GM12878 (cell line): ENCODE data around the gene TBC1D5. TPM values are rescaled to one million over a fixed set of nuclear protein-coding genes. Genes with fewer than 3 reads are reported as not detected.
"Not testable (repeated sequence)": the region's sequence is repeated elsewhere in the genome, so short reads cannot be mapped to it uniquely, and the experiment has no call there.

Experiments used
- ATAC-seq: fragments of 200-7000 bp; cut with Tn5 transposase; 3 replicates; pipeline ENCODE4 v1.9.1; 2020; ENCODE audit warnings: mild to moderate bottlenecking, moderate library complexity
- BruUV-seq: library from RNA; stranded (reverse); fragments of 400-500 nt; replicated peaks from 2 replicates; lab custom pipeline; 2021; lab: Mats Ljungman, UMichigan
- CTCF ChIA-PET: fragments of 300-600 bp; sonication (Branson Sonifier 250); formaldehyde crosslinking; extraction: SDS; loops from one replicate; lab custom pipeline; 2021; ENCODE audit warnings: inconsistent platforms; lab: Yijun Ruan, JAX
- POLR2A ChIA-PET: fragments of 350-600 bp; formaldehyde crosslinking; extraction: SDS; loops from one replicate; lab custom pipeline; 2021; ENCODE audit warnings: inconsistent platforms; lab: Charles Lee
- RAD21 ChIA-PET: fragments of 300-600 bp; sonication (Branson Sonifier 250); formaldehyde crosslinking; loops from one replicate; lab custom pipeline; 2023; ENCODE audit warnings: antibody characterized with exemption; ENCODE audit not compliant: unreplicated experiment; lab: Charles Lee
- SMC1A ChIA-PET: fragments of 300-600 bp; sonication (Branson Sonifier 250); formaldehyde crosslinking; loops from one replicate; lab custom pipeline; 2023; ENCODE audit not compliant: unreplicated experiment, uncharacterized antibody; lab: Charles Lee
- DNase-seq: peaks from one replicate; pipeline ENCODE4 v3.0.0-alpha.2; 2011; ENCODE audit warnings: low read depth, low spot score
- FAIRE-seq: peaks from 3 replicates; lab custom pipeline; 2011; peaks lifted over from hg19 to GRCh38; lab: Jason Lieb, UNC
- H2AFZ ChIP-seq: 2 replicates; pipeline ENCODE4 v1.6.0; 2011; ENCODE audit warnings: low read depth, low read length, control low read depth; ENCODE audit not compliant: control insufficient read depth
- H3K27ac ChIP-seq: 2 replicates; pipeline ENCODE4 v1.5.1; 2011; ENCODE audit warnings: control low read depth; ENCODE audit not compliant: control insufficient read depth, insufficient read depth
- H3K27me3 ChIP-seq, 2 experiments: replicated peaks in 1 of 2; 2 replicates each; pipeline versions ENCODE4 v1.6.0 to v1.6.1; 2011; ENCODE audit warnings: low read length in 1 of 2; ENCODE audit not compliant: control insufficient read depth in 2 of 2, insufficient read depth in 2 of 2
- H3K36me3 ChIP-seq, 2 experiments: 2 replicates each; pipeline ENCODE4 v1.5.1; 2011; ENCODE audit warnings: low read length in 1 of 2; ENCODE audit not compliant: control insufficient read depth in 2 of 2, insufficient read depth in 2 of 2
- H3K4me1 ChIP-seq: 2 replicates; pipeline ENCODE4 v1.6.1; 2011; ENCODE audit warnings: mild to moderate bottlenecking, low read length, moderate library complexity, mixed read lengths; ENCODE audit not compliant: control insufficient read depth, insufficient read depth
- H3K4me2 ChIP-seq: 2 replicates; pipeline ENCODE4 v1.6.0; 2011; ENCODE audit warnings: control low read depth; ENCODE audit not compliant: control insufficient read depth, insufficient read depth
- H3K4me3 ChIP-seq: fragments of 200-600 bp; sonication (generic); 2 replicates; pipeline ENCODE4 v1.5.1; 2016
- H3K79me2 ChIP-seq: 2 replicates; pipeline ENCODE4 v1.6.0; 2011; ENCODE audit warnings: low read length; ENCODE audit not compliant: control insufficient read depth, insufficient read depth
- H3K9ac ChIP-seq: 2 replicates; pipeline ENCODE4 v1.8.0; 2011; ENCODE audit warnings: low read length, control low read depth, mixed read lengths; ENCODE audit not compliant: control insufficient read depth, insufficient read depth
- H3K9me3 ChIP-seq: replicated peaks from 3 replicates; pipeline ENCODE4 v1.5.1; 2011; ENCODE audit warnings: mild to moderate bottlenecking, low read length; ENCODE audit not compliant: control insufficient read depth, insufficient read depth
- H4K20me1 ChIP-seq: 2 replicates; pipeline ENCODE4 v1.6.0; 2011; ENCODE audit not compliant: control insufficient read depth, insufficient read depth
- IRF4 ChIP-seq: IDR thresholded peaks from 2 replicates; pipeline ENCODE4 v1.6.1; 2011; ENCODE audit warnings: low read depth, low read length
- KDM1A ChIP-seq: fragments of 200-600 bp; sonication (generic); IDR thresholded peaks from 2 replicates; pipeline ENCODE4 v1.6.1; 2016; ENCODE audit warnings: borderline replicate concordance
- NFYB ChIP-seq: IDR thresholded peaks from 2 replicates; pipeline ENCODE4 v1.6.1; 2011; ENCODE audit warnings: low read depth, mild to moderate bottlenecking, low read length, improper control_type of control experiment, moderate library complexity; ENCODE audit not compliant: insufficient read depth
- POLR2AphosphoS5 ChIP-seq: IDR thresholded peaks from 2 replicates; pipeline ENCODE4 v1.6.1; 2011; ENCODE audit warnings: mild to moderate bottlenecking, low read length, inconsistent platforms
- RUNX3 ChIP-seq: IDR thresholded peaks from 2 replicates; pipeline ENCODE4 v1.6.1; 2012; ENCODE audit warnings: low read length, inconsistent platforms
- SREBF2 ChIP-seq: IDR thresholded peaks from 2 replicates; pipeline ENCODE4 v1.6.1; 2012; ENCODE audit warnings: mild to moderate bottlenecking, low read length
- WGBS: methylation state at CpG from one replicate; pipeline ENCODE4 v1.1.6; 2016; ENCODE audit warnings: low lambda C conversion rate; ENCODE audit not compliant: insufficient replicate concordance, insufficient coverage; ENCODE audit errors: missing lambda C conversion rate; 5-methylcytosine and 5-hydroxymethylcytosine counted together
- in situ Hi-C: fragments of 300-500 bp; cut with MboI; formaldehyde crosslinking; loops from 9 replicates; pipeline ENCODE4 v1.14.3; 2018; ENCODE audit warnings: mixed read lengths
- intact Hi-C: fragments of 100-400 bp; cut with micrococcal nuclease; formaldehyde crosslinking; loops from one replicate; pipeline ENCODE4 v1.14.2; 2022; ENCODE audit not compliant: unreplicated experiment
- polyA plus RNA-seq, 11 experiments: library from polyadenylated mRNA; depleted of rRNA in 4 of 11; unstranded in 6 of 11; stranded (reverse) in 5 of 11; fragments of >200 nt; fragmentation: Nextera tagmentation in 4 of 11; fragmentation: Illumina TruSeq in 1 of 11; extraction: Ambion mirVana in 4 of 11; extraction: Trizol in 1 of 11; gene quantifications; 1 replicate in 1 of 11; 2 replicates in 10 of 11; pipeline versions ENCODE4 v1.2.1 to v1.2.3, GENCODE V29; 2011 to 2016; ENCODE audit warnings: inconsistent platforms in 2 of 11, missing spikeins in 2 of 11, low read depth in 1 of 11
- total RNA-seq, 4 experiments: library from RNA; depleted of rRNA in 3 of 4; stranded (reverse); fragments of >200 nt in 3 of 4; fragmentation: Illumina TruSeq in 1 of 4; extraction: Trizol in 1 of 4; gene quantifications; 2 replicates each; pipeline versions ENCODE4 v1.2.1 to v1.2.3, GENCODE V29; 2013 to 2021
- TF ChIP-seq, protein P1 (sequence below): fragments of 450-650 bp; formaldehyde crosslinking; IDR thresholded peaks from 2 replicates; pipeline ENCODE4 v1.4.0; 2020; ENCODE audit warnings: mild to moderate bottlenecking, moderate library complexity
- TF ChIP-seq, protein P2 (sequence below): fragments of 150-350 bp; IDR thresholded peaks from 2 replicates; pipeline ENCODE4 v1.6.1; 2016; ENCODE audit warnings: low read depth, low read length

The TBC1D5 gene
- total and polyA plus RNA-seq, 10 of the 15 experiments (the other 5 are each of a cell fraction or from before 2014, with no cell fraction given), result 5.5 to 61.0 (median 43.8) TPM

DNA sequence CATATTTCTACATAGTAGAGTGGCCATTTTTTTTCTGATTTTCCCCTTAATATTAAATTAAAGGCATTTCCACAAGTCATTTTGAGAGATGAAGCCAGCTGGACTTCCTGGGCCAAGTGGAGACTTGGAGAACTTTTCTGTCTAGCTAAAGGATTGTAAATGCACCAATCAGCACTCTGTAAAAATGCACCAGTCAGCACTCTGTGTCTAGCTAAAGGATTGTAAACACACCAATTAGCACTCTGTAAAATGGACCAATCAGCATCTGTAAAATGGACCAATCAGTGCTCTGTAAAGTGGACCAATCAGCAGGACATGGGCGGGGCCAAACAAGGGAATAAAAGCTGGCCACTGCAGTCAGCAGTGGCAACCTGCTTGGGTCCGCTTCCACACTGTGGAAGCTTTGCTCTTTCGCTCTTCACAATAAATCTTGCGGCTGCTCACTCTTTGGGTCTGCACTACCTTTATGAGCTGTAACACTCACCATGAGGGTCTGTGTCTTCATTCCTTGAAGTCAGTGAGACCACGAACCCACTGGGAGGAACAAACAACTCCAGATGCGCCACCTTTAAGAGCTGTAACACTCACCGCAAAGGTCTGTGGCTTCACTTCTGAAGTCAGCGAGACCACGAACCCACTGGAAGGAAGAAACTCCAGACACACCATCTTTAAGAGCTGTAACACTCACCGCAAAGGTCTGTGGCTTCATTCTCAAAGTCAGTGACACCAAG lies 31.9 kb upstream of the TBC1D5 start:
- H3K9me3 ChIP-seq, H4K20me1 ChIP-seq, H3K9ac ChIP-seq, H3K27ac ChIP-seq, H3K36me3 ChIP-seq, ATAC-seq, H3K4me1 ChIP-seq, intact Hi-C loops, H3K27me3 ChIP-seq, in situ Hi-C loops, FAIRE-seq, H3K79me2 ChIP-seq, BruUV-seq, DNase-seq: not testable (repeated sequence)
- peak overlapping the region; percentile 37; the same call in 1 of the 2 replicates for H3K4me3 ChIP-seq
- CTCF ChIA-PET, result interaction anchor here (1.1 to 1.6 kb wide), 2 partner anchors 13 to 129 kb away, joined by 3 to 5 read pairs; no protein-coding TSS in a partner anchor
- H3K4me2 ChIP-seq, result peak overlapping the region; percentile 64
- peak overlapping the region; percentile 55 for H2AFZ ChIP-seq
- WGBS, result 57% methylated on average over 10 of the region's 10 CpGs
- SMC1A ChIA-PET, result interaction anchor here (0.6 to 1.9 kb wide), 4 partner anchors 27 to 965 kb away, joined by 3 to 5 read pairs (median 4); no protein-coding TSS in a partner anchor
- RAD21 ChIA-PET, result interaction anchor here (0.9 kb wide), 1 partner anchor 28 kb away, joined by 3 read pairs; no protein-coding TSS in a partner anchor
- POLR2A ChIA-PET, result interaction anchor here (0.6 kb wide), 2 partner anchors 12 to 63 kb away, joined by 3 to 4 read pairs; no protein-coding TSS in a partner anchor
- TF ChIP-seq RUNX3, result peak; percentile 75
- TF ChIP-seq NFYB, result peak; percentile 47; the same call in 1 of the 2 replicates

DNA sequence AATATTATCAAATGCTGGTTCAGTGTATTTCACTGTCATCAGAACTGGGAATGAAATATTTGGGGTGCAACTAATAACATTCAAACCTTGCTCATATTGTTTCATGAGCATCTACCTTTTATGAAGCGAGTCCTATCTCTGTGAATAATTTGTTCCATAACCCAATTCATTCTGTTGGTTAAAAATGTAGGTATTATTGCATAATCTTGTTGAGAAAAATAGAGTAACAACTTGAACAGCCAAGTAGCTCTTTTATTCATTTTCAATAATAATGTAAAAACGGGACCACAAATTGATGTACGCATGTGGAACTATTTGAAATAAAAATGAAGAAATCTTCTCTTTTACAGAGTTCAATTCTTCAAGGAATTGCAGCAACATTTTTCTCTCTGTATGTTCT lies 30.1 kb upstream of the TBC1D5 start:
- WGBS, result 78% methylated on average over 3 of the region's 3 CpGs
- Histone ChIP-seq H3K36me3 (no peaks in the 10 kb centered on the region), H3K79me2 (no peaks in the 10 kb centered on the region), H3K4me2 (no peak overlapping the region), H2AFZ (no peak overlapping the region), H3K27me3 (no peaks in the 10 kb centered on the region), H3K4me1 (no peaks in the 10 kb centered on the region), H3K4me3 (no peak overlapping the region), H3K9me3 (no peaks in the 10 kb centered on the region; the same call in none of the 3 replicates), H3K9ac (no peak overlapping the region), H3K27ac (no peak overlapping the region), H4K20me1 (no peaks in the 10 kb centered on the region)
- in situ Hi-C loops (no loop called here), intact Hi-C loops (no loop called here)
- ChIA-PET SMC1A (interaction anchor here (1.1 to 1.9 kb wide), 3 partner anchors 25 to 127 kb away, joined by 3 to 5 read pairs (median 4); no protein-coding TSS in a partner anchor), RAD21 (no interaction called here), POLR2A (no interaction called here), CTCF (interaction anchor here (1.1 to 1.6 kb wide), 2 partner anchors 30 to 127 kb away, joined by 3 to 5 read pairs; partner anchors contain the start of gene TBC1D5)
- no peak for FAIRE-seq
- DNase-seq, result no peak
- no peak for ATAC-seq
- BruUV-seq, result no TSS peak
- TF ChIP-seq KDM1A, result no peak
- TF ChIP-seq, protein P1, sequence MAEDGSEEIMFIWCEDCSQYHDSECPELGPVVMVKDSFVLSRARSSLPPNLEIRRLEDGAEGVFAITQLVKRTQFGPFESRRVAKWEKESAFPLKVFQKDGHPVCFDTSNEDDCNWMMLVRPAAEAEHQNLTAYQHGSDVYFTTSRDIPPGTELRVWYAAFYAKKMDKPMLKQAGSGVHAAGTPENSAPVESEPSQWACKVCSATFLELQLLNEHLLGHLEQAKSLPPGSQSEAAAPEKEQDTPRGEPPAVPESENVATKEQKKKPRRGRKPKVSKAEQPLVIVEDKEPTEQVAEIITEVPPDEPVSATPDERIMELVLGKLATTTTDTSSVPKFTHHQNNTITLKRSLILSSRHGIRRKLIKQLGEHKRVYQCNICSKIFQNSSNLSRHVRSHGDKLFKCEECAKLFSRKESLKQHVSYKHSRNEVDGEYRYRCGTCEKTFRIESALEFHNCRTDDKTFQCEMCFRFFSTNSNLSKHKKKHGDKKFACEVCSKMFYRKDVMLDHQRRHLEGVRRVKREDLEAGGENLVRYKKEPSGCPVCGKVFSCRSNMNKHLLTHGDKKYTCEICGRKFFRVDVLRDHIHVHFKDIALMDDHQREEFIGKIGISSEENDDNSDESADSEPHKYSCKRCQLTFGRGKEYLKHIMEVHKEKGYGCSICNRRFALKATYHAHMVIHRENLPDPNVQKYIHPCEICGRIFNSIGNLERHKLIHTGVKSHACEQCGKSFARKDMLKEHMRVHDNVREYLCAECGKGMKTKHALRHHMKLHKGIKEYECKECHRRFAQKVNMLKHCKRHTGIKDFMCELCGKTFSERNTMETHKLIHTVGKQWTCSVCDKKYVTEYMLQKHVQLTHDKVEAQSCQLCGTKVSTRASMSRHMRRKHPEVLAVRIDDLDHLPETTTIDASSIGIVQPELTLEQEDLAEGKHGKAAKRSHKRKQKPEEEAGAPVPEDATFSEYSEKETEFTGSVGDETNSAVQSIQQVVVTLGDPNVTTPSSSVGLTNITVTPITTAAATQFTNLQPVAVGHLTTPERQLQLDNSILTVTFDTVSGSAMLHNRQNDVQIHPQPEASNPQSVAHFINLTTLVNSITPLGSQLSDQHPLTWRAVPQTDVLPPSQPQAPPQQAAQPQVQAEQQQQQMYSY (CRISPR knock-in tag), result no peak
- no peak for TF ChIP-seq IRF4
- TF ChIP-seq, protein P2, sequence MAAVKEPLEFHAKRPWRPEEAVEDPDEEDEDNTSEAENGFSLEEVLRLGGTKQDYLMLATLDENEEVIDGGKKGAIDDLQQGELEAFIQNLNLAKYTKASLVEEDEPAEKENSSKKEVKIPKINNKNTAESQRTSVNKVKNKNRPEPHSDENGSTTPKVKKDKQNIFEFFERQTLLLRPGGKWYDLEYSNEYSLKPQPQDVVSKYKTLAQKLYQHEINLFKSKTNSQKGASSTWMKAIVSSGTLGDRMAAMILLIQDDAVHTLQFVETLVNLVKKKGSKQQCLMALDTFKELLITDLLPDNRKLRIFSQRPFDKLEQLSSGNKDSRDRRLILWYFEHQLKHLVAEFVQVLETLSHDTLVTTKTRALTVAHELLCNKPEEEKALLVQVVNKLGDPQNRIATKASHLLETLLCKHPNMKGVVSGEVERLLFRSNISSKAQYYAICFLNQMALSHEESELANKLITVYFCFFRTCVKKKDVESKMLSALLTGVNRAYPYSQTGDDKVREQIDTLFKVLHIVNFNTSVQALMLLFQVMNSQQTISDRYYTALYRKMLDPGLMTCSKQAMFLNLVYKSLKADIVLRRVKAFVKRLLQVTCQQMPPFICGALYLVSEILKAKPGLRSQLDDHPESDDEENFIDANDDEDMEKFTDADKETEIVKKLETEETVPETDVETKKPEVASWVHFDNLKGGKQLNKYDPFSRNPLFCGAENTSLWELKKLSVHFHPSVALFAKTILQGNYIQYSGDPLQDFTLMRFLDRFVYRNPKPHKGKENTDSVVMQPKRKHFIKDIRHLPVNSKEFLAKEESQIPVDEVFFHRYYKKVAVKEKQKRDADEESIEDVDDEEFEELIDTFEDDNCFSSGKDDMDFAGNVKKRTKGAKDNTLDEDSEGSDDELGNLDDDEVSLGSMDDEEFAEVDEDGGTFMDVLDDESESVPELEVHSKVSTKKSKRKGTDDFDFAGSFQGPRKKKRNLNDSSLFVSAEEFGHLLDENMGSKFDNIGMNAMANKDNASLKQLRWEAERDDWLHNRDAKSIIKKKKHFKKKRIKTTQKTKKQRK, result no peak
- no peak for TF ChIP-seq POLR2AphosphoS5
- no peak for TF ChIP-seq SREBF2
